HUES48 (cell line): ENCODE measurements around the gene LDAH.

ENCODE experiments used
- H3K27ac ChIP-seq: one replicate; pipeline ENCODE4 v1.7.0; 2013; ENCODE audit warnings: low read depth, low read length, inconsistent platforms
- H3K27me3 ChIP-seq: 2 replicates; pipeline ENCODE4 v1.6.1; 2013; ENCODE audit warnings: mild to moderate bottlenecking, low read length; ENCODE audit not compliant: control insufficient read depth, insufficient read depth
- H3K36me3 ChIP-seq: 2 replicates; pipeline ENCODE4 v1.6.1; 2013; ENCODE audit warnings: low read length; ENCODE audit not compliant: control insufficient read depth, insufficient read depth
- H3K4me1 ChIP-seq: 2 replicates; pipeline ENCODE4 v1.6.1; 2013; ENCODE audit warnings: mild to moderate bottlenecking, low read length; ENCODE audit not compliant: control insufficient read depth, insufficient read depth
- H3K4me3 ChIP-seq: 2 replicates; pipeline ENCODE4 v1.5.1; 2013; ENCODE audit warnings: mild to moderate bottlenecking, low read depth, low read length
- H3K9ac ChIP-seq: 2 replicates; pipeline ENCODE4 v1.6.1; 2013; ENCODE audit warnings: mild to moderate bottlenecking, low read depth, low read length, moderate library complexity
- H3K9me3 ChIP-seq: 2 replicates; pipeline ENCODE4 v1.6.1; 2013; ENCODE audit warnings: low read length; ENCODE audit not compliant: control insufficient read depth, insufficient read depth

Gene LDAH

GRCh38 chr2:20672201-20672951 lies 150.5 kb downstream of the LDAH start:
- Histone ChIP-seq H3K9me3 (no peaks in the 10 kb centered on the region), H3K36me3 (no peaks in the 10 kb centered on the region), H3K4me3 (no peak overlapping the region; the same call in 1 of the 2 replicates), H3K27ac (no peak overlapping the region), H3K9ac (no peak overlapping the region), H3K4me1 (peaks cover 47% of the 10 kb centered on the region), H3K27me3 (peaks cover 91% of the 10 kb centered on the region)

GRCh38 chr2:20671736-20672080 lies 151.2 kb downstream of the LDAH start:
- H3K4me1 ChIP-seq: peaks cover 47% of the 10 kb centered on the region
- H3K27ac ChIP-seq: no peak overlapping the region
- no peak overlapping the region for H3K9ac ChIP-seq
- H3K27me3 ChIP-seq: peaks cover 94% of the 10 kb centered on the region
- H3K9me3 ChIP-seq: no peaks in the 10 kb centered on the region
- no peak overlapping the region for H3K4me3 ChIP-seq
- no peaks in the 10 kb centered on the region for H3K36me3 ChIP-seq

GRCh38 chr2:20671036-20671735 lies 151.7 kb downstream of the LDAH start:
- H3K9me3 ChIP-seq: no peaks in the 10 kb centered on the region
- no peak overlapping the region for H3K9ac ChIP-seq
- H3K36me3 ChIP-seq: no peaks in the 10 kb centered on the region
- peaks cover 47% of the 10 kb centered on the region for H3K4me1 ChIP-seq
- H3K4me3 ChIP-seq: no peak overlapping the region
- no peak overlapping the region for H3K27ac ChIP-seq
- H3K27me3 ChIP-seq: peaks cover 96% of the 10 kb centered on the region

GRCh38 chr2:20670315-20671035 lies 152.4 kb downstream of the LDAH start:
- no peak overlapping the region for H3K4me3 ChIP-seq
- no peak overlapping the region for H3K27ac ChIP-seq
- H3K4me1 ChIP-seq: peaks cover 51% of the 10 kb centered on the region
- peaks cover 96% of the 10 kb centered on the region for H3K27me3 ChIP-seq
- H3K9me3 ChIP-seq: no peaks in the 10 kb centered on the region
- H3K36me3 ChIP-seq: no peaks in the 10 kb centered on the region
- no peak overlapping the region for H3K9ac ChIP-seq

GRCh38 chr2:20669562-20670314 lies 153.2 kb downstream of the LDAH start:
- no peak overlapping the region for H3K27ac ChIP-seq
- no peaks in the 10 kb centered on the region for H3K36me3 ChIP-seq
- H3K27me3 ChIP-seq: peaks cover 96% of the 10 kb centered on the region
- no peaks in the 10 kb centered on the region for H3K9me3 ChIP-seq
- peaks cover 56% of the 10 kb centered on the region for H3K4me1 ChIP-seq
- peak overlapping the region; percentile 21; the same call in 1 of the 2 replicates for H3K4me3 ChIP-seq
- H3K9ac ChIP-seq: no peak overlapping the region

- Histone ChIP-seq H3K9ac (no peak overlapping the region), H3K27ac (no peak overlapping the region), H3K36me3 (no peaks in the 10 kb centered on the region), H3K4me3 (no peak overlapping the region), H3K4me1 (peaks cover 48% of the 10 kb centered on the region), H3K9me3 (no peaks in the 10 kb centered on the region), H3K27me3 (peaks cover 96% of the 10 kb centered on the region)
Measured at GRCh38 chr2:20668871-20669475, 153.9 kb downstream of the LDAH start.

GRCh38 chr2:20668451-20668850 lies 154.4 kb downstream of the LDAH start:
- Histone ChIP-seq H3K9me3 (no peaks in the 10 kb centered on the region), H3K4me1 (peaks cover 47% of the 10 kb centered on the region), H3K36me3 (no peaks in the 10 kb centered on the region), H3K4me3 (no peak overlapping the region), H3K27me3 (peaks cover 96% of the 10 kb centered on the region), H3K27ac (no peak overlapping the region), H3K9ac (no peak overlapping the region)

GRCh38 chr2:20667531-20668401 lies 155.1 kb downstream of the LDAH start:
- H3K36me3 ChIP-seq: no peaks in the 10 kb centered on the region
- peaks cover 96% of the 10 kb centered on the region for H3K27me3 ChIP-seq
- H3K9me3 ChIP-seq: no peaks in the 10 kb centered on the region
- no peak overlapping the region for H3K27ac ChIP-seq
- H3K9ac ChIP-seq: no peak overlapping the region
- peaks cover 43% of the 10 kb centered on the region for H3K4me1 ChIP-seq
- peak overlapping the region; percentile 51 for H3K4me3 ChIP-seq

- Histone ChIP-seq H3K4me1 (peaks cover 37% of the 10 kb centered on the region), H3K27ac (no peak overlapping the region), H3K9me3 (no peaks in the 10 kb centered on the region), H3K9ac (no peak overlapping the region), H3K27me3 (peaks cover 96% of the 10 kb centered on the region), H3K4me3 (peak overlapping the region; percentile 51), H3K36me3 (no peaks in the 10 kb centered on the region)
Measured at GRCh38 chr2:20667151-20667530, 155.8 kb downstream of the LDAH start.
